Hematopoietic multipotent progenitor cell treated with erythropoietin and hydrocortisone succinate and interleukin-3 and kit ligand, for 17 days (in vitro differentiated cells): Measurements from ENCODE around the gene NCBP3.
"Not testable (repeated sequence)": the region's sequence is repeated elsewhere in the genome, so short reads cannot be mapped to it uniquely, and the experiment has no call there.

Experiments
- DNase-seq: peaks from one replicate; pipeline ENCODE4 v3.0.0-alpha.2; 2015; ENCODE audit warnings: low spot score

Gene NCBP3

DNA sequence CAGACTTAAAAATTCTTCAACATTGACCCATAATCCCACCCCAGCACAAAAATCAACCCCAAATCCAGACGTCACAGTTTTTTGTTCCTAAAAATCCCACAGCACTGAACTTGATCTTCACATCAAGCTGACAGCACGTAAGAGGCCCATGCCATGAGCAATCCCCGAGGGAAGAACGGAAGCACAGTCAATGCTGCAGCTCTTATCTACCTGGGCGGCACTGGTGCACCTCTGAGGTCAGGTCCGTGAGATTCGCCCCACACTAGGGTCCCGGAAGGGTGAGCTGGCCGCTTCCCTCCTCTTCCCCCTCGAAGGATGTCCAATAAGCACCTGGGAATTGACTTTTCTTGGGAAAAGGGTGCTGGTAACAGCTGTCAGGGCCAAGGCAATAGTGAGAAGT is 33.8 kb downstream of the NCBP3 start:
- DNase-seq: no peak

DNA sequence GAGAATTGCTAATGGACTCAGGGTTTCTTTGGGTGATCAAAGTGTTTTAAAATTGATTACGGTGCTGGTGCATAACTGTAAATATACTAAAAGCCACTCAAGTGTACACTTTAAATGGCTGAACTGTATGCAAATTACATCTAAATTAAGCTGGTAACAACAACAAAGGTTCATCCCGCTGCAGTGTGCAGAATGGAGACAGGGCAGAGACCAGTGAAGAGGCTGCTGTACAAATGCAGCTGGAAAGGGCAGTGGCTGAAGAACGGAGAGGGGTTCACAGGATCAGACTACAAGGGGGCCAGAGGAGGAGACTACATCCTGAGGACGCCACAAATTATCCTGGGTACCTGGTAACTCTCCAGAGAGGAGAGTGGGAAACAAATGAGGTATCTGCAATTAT is 36.0 kb downstream of the NCBP3 start:
- no peak for DNase-seq

- no peak for DNase-seq
Measured at GRCh38 chr17:3809135-3809534, 36.9 kb downstream of the NCBP3 start.

- no peak for DNase-seq
Measured at GRCh38 chr17:3808701-3809100, 37.3 kb downstream of the NCBP3 start.

GRCh38 chr17:3805581-3805980 is 40.5 kb downstream of the NCBP3 start:
- no peak for DNase-seq

DNA sequence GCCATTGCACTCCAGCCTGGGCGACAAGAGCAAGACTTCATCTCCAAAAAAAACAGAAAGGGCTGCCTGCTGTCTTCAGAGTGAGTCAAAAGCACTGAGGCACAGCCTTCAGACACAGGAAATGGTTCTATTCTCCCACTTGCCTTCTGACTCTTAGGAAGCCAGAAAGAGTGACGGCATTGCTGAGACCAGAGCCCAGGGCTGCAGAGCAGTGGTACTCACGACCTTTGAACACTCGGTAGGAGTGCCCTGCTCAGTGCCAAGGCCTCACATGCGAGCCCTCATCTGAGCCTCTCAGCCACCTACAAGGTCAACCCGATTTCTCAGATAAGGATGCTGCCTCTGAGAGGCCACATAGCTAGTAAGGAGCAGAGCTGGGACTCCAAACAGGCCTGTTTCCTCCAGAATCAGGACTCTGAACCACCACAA is 41.5 kb downstream of the NCBP3 start:
- no peak for DNase-seq

DNA sequence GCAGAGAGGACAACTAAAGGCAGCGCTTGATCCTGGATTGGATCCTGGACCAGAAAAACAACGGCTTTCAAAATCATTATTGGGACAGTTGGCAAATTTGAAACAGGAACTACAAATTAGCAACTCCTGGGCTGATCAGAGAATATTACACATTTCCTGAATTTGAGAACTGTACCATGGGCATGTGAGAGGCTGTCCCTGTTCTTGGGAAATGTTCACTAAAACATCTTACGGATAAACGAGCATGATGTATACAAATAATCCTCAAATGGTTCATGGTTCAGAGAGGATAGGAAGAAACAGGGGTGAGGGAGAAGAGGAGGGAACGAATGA is 42.8 kb downstream of the NCBP3 start:
- DNase-seq: no peak

DNA sequence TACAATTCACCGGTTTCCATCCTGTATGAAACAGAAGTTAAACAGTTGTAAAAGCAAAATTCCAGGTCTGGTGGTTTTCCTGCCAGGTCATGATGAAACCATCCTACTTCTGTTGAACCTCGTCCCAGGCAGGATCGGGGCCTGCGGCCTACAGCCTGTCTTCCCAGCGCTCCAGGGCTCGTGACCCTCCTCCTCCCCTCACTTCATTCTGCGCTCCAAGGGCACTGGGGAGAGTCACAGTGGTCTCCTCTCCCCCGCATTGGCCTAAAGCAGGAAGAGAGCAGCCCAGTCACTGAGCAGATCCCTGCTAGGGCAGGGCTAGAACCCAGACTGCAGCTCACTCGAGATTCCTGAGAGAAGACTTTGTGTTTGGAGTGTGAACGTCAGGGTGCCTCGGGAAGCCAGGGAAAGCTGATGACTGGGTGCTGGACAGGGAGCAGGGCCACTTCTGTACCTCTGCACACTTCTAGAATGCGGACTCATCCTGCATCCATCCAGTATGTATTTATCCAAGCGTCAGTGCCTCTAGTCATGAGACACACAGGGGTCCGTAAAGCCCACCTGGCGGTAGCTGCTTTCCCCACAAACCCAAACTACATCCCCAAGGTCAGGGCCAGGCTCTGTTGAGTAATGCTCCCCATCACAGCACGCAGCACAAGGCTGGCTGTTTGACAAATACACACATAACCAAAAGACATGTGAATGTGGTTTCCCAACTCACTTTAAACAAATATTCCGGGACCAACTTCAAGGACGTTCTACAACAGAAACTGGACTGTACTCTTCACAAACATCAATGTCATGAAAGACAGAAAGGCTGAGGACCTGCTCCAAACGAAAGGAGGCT is 43.4 kb downstream of the NCBP3 start:
- DNase-seq: no peak

- DNase-seq: no peak
Measured at GRCh38 chr17:3801792-3802191, 44.3 kb downstream of the NCBP3 start.

DNA sequence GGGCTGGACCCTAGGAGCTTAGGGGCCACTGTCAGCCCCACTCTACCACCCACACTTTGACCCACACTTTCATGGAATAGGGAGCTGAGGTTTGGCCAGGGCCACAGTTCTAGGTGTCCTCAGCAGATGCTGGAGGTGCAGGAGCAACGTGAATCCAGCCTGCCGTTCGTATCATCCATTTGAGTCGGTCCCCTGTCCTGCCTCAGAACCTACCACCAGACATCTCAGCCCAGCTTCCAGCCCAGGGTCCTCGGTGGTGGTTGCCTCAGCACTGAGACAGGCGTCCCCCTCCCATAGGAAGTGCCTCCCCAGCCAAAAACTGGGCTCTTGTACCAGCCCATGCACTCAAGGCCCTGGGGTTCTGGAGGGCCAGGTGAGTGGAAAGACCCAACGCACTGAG is 44.7 kb downstream of the NCBP3 start:
- DNase-seq: no peak

- DNase-seq: no peak
Measured at GRCh38 chr17:3800362-3801271, 45.4 kb downstream of the NCBP3 start, which contains the start of gene ITGAE. Gene ITGAE, minus strand, starts transcription at chr17:3801188. Its CDS starts 44 bp downstream, at chr17:3801144.

DNA sequence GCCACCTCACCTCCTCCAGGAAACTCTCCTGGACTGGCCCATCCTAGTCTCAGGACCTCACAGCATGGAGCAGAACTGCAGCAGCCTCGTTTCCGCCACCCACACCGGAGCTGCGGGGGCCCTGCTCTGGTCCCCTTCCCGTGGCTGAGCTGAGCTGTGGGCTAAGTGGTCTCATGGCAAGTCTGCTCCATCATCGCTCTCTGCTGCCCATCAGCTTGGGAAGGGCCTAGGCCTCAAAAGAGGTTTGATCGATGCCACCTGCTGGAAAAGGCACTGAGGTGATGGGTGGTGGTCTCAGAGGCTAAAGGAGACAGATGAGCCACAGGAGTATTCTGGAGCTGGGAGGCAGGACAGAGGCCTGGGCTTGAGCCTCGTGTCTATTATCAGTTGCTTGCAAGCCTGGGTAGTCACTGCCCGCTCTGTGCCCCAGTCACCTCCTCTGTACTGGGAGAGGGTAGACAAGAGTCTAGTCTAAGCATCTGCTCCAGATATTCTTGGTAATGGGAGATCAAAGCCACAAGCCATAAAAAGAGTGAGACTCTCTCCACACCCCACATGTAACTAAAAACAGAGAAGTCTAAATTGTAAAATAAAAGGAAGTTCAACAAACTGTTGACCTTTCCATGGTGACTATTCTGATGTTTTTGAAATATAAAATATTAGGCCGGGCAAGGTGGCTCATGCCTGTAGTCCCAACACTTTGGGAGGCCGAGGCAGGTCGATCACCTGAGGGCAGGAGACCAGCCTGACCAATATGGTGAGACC is 46.7 kb downstream of the NCBP3 start:
- no peak for DNase-seq

DNA sequence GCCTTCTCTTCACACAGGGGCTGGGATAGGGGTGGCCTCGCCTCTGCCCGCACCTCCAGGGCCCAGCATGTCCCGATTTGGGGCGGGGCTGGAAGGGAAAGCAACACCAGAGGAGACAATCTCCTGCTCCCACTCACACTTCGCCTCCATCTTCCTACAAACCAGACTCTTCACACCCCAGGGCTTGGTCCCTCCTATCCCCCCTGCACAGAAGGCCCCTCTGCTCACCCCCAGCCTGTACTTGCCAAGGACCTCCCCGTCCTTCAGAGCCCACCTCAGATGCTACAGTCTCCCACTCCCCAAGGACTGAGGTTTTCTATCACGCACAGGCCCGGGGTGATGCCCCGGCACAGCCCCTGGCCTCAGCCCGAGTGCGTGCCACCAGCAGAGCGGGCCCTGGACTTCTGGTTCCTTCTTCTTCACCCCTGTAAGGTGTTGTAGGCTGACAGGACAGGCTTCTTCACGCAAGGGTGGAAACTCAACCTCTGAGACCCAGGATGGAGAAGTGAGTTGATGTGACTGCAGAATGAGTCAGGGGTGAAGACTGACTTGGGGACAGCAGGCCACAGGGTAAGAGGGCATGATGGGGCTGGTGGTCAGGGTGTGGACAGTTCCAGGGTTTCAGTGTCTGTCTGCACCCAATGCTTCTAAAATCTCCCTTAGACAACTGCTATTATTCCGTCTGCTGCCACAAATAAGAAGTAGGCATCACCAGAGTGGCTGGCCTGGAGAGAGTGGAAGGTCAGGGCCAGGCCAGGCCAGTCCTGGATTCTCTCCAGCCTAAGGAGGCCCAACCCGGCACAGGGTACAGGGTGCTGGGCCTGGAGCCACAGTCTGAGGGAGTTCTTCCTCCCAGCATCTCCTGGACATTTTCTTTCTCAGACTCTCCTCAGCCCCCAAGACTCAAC is 47.5 kb downstream of the NCBP3 start:
- DNase-seq: no peak

- no peak for DNase-seq
Measured at GRCh38 chr17:3796822-3797170, 49.2 kb downstream of the NCBP3 start.

GRCh38 chr17:3796110-3796821 is 49.8 kb downstream of the NCBP3 start:
- no peak for DNase-seq

GRCh38 chr17:3795390-3796102 is 50.5 kb downstream of the NCBP3 start:
- DNase-seq: no peak

DNA sequence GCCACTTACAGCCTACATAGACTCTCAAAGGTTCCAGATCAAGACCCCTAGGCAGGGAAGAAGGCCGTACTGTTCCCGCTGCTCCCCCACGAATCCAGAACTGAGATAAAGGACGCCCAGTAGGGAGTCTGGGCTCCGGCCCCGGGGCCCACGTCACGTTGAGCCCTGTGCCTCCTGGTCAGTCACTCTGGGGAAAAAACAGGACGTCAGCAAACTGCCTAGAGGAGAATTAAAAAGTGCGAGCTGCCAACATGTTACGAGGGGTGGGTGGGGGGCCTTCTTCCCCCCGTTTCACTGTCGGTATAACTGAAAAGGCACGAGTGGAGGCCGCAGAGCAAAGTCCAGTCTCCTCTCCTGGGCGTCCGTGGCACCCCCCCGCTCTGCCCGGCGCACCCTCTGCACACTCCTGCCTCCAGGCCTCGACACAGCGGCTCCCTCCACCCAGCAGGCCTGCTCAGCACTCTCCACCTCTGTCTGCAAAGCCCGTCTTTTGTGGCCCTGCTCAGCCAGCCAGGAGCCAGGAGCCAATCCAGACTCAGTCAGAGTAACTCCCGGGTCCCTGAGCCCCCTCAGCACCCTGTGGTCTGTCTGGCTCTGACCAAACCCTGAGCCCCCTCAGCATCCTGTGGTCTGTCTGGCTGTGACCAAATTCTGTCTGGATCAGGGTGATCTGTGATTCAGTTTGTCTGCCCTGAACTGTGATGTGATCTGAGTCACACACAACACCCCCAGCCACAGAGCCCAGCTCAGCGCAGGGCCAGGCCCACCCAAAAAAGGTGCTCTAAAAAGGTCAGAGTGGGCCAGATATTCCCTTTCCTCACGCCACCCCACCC is 51.3 kb downstream of the NCBP3 start:
- DNase-seq: no peak

DNA sequence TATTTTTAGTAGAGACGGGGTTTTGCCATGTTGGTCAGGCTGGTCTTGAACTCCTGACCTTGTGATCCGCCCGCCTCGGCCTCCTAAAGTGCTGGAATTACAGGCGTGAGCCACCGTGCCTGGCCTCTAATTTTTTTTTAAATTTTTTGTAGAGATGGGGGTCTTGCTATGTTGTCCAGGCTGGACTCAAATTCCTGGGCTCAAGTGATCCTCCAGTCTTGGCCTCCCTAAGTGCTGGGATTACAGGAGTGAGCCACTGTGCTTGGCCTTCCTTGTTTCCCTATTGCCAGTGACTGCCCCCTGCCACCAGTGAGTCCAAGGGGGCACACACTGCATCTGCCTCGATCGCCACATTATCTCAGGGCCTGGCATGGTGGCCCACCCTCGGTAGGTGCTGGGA is 51.9 kb downstream of the NCBP3 start:
- not testable (repeated sequence) for DNase-seq

GRCh38 chr17:3793258-3793657 is 52.8 kb downstream of the NCBP3 start:
- not testable (repeated sequence) for DNase-seq
